HL-60/S4 (cell line): ENCODE data around the gene SEPTIN5.

Source experiments
- in situ Hi-C: fragments of 300-500 bp; cut with MboI; formaldehyde crosslinking; loops from 2 replicates; pipeline ENCODE4 v1.14.3; 2022; ENCODE audit warnings: low sequenced_read_pairs

The SEPTIN5 gene

DNA sequence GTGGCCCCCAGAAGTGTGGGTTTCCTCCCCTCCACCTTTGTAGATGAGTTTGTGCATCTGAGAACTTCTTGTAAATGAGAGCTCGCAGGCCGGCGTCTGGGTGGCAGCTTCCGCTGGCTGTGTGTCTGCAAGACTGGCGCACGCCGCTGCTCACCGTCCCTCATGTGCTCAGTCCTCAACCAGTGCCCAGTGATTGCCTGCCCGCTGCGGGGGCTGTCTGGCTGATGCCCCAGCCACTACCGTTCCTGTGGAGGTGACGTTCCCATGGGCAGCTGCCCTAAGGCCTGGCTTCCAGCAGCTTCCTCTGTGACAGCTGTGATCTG, 55.1 kb downstream of the SEPTIN5 start:
- in situ Hi-C loops = no loop called here

DNA sequence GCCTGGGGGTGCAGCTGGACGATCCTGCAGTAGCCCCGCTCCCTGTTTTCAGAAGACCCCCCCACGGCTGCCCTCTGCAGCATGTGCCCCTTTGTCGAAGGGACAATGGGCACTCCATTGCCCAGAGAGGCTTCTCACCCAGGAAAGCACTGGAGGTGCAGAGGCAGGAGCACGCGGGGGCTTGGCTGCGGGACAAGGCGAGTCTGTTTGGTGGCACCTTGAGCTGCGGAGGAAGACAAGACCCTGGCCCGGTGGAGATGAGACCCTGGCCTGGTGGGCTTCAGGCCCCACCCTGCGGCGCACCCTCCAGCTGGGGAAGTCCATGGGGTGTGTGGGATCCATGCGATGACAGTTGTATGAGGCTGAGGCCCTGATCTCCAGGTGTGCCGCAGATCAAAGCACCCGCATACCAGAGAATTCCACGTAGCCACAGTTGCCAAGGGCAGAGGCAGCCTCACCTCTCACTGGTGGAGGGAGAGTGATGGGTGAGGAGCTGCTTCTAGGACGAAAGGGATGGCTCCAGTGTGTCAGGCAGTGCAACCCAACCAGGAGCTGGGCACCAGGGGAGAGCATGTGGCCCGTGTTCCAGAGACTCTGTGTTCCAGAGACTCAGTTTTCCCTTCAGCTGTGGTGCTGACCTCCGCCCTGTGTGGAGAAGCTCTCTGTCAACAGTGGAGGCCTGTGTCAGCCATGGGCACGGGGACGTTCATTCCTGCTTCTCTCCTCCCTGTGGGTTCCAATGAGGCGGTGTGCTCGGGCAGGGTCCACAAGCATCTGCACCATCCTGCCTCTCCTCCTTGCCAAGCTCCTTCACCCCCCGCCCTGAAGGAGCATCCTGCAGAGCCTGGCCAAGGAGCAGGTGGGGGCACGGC, 56.3 kb downstream of the SEPTIN5 start:
- in situ Hi-C loops = no loop called here

DNA sequence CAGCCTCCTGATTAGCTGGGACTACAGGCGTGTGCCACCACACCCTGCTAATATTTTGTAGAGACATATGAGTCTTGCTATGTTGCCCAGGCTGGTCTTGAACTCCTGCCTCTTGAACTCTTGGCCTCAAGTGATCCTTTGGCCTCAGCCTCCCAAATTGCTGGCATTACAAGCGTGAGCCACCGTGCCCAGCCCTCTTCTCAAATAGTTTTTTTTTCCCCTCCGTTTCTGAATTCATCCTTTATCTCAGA, 58.0 kb downstream of the SEPTIN5 start:
- in situ Hi-C loops = no loop called here
